Measurements from ENCODE around the gene FAM53B.
A peak's percentile ranks its signal among the peaks of the same experiment; 100 is the strongest.

The FAM53B gene

GRCh38 chr10:124745252-124745651 is 1.1 kb upstream of the FAM53B start:
- H3K27me3 ChIP-seq (ENCODE audit: insufficient read depth, low read depth) = no peaks in the 10 kb centered on the region
- no peak overlapping the region for H3K4me3 ChIP-seq (IDR thresholded peaks at IDR 0.05; ENCODE audit: insufficient read depth, low read depth, low read length)
- H3K4me1 ChIP-seq (ENCODE audit: low read depth, poor library complexity, severe bottlenecking) = peaks cover 69% of the 10 kb centered on the region
- no peaks in the 10 kb centered on the region for H3K36me3 ChIP-seq (ENCODE audit: insufficient read depth)
- no peak for TF ChIP-seq CTCF (conservative IDR thresholded peaks at IDR 0.05; ENCODE audit: low read depth, low read length)
- H3K9ac ChIP-seq = no peak overlapping the region
- peak overlapping the region; percentile 56 for H3K4me2 ChIP-seq
- peaks cover 15% of the 10 kb centered on the region; the same call in 1 of the 2 replicates for H3K79me2 ChIP-seq (ENCODE audit: insufficient read depth, low read depth)
- peak overlapping the region; percentile 28; the same call in 1 of the 2 replicates for H3K27ac ChIP-seq
- no peak overlapping the region for H2AFZ ChIP-seq (ENCODE audit: low read depth)
- H4K20me1 ChIP-seq (ENCODE audit: insufficient read depth) = no peaks in the 10 kb centered on the region

GRCh38 chr10:124743191-124744101 is 732 bp downstream of the FAM53B start:
- Histone ChIP-seq H3K27me3 (ENCODE audit: insufficient read depth, low read depth) (no peaks in the 10 kb centered on the region), H3K79me2 (ENCODE audit: insufficient read depth, low read depth) (peaks cover 33% of the 10 kb centered on the region), H4K20me1 (ENCODE audit: insufficient read depth) (no peaks in the 10 kb centered on the region), H3K4me3 (IDR thresholded peaks at IDR 0.05; ENCODE audit: insufficient read depth, low read depth, low read length) (no peak overlapping the region), H2AFZ (ENCODE audit: low read depth) (peak overlapping the region; percentile 62), H3K4me1 (ENCODE audit: low read depth, poor library complexity, severe bottlenecking) (peaks cover 69% of the 10 kb centered on the region), H3K9ac (peak overlapping the region; percentile 81), H3K27ac (peak overlapping the region; percentile 43), H3K36me3 (ENCODE audit: insufficient read depth) (no peaks in the 10 kb centered on the region), H3K4me2 (peak overlapping the region; percentile 95)
- no peak for TF ChIP-seq CTCF (conservative IDR thresholded peaks at IDR 0.05; ENCODE audit: low read depth, low read length)

- Histone ChIP-seq H3K4me2 (peak overlapping the region; percentile 95), H3K4me3 (IDR thresholded peaks at IDR 0.05; ENCODE audit: insufficient read depth, low read depth, low read length) (no peak overlapping the region), H3K4me1 (ENCODE audit: low read depth, poor library complexity, severe bottlenecking) (peaks cover 69% of the 10 kb centered on the region), H3K79me2 (ENCODE audit: insufficient read depth, low read depth) (peaks cover 41% of the 10 kb centered on the region), H3K27ac (peak overlapping the region; percentile 92; the same call in 1 of the 2 replicates), H3K27me3 (ENCODE audit: insufficient read depth, low read depth) (no peaks in the 10 kb centered on the region), H4K20me1 (ENCODE audit: insufficient read depth) (no peaks in the 10 kb centered on the region), H3K9ac (peak overlapping the region; percentile 81; the same call in 1 of the 2 replicates), H2AFZ (ENCODE audit: low read depth) (peak overlapping the region; percentile 62; the same call in 1 of the 2 replicates), H3K36me3 (ENCODE audit: insufficient read depth) (no peaks in the 10 kb centered on the region)
- no peak for TF ChIP-seq CTCF (conservative IDR thresholded peaks at IDR 0.05; ENCODE audit: low read depth, low read length)
These were observed 1.6 kb downstream of the FAM53B start for GRCh38 chr10:124742413-124743190.

GRCh38 chr10:124741922-124742412 is 2.2 kb downstream of the FAM53B start:
- peaks cover 71% of the 10 kb centered on the region for H3K4me1 ChIP-seq (ENCODE audit: low read depth, poor library complexity, severe bottlenecking)
- H3K27me3 ChIP-seq (ENCODE audit: insufficient read depth, low read depth) = no peaks in the 10 kb centered on the region
- H3K36me3 ChIP-seq (ENCODE audit: insufficient read depth) = no peaks in the 10 kb centered on the region
- no peaks in the 10 kb centered on the region for H4K20me1 ChIP-seq (ENCODE audit: insufficient read depth)
- H2AFZ ChIP-seq (ENCODE audit: low read depth) = no peak overlapping the region
- H3K4me3 ChIP-seq (IDR thresholded peaks at IDR 0.05; ENCODE audit: insufficient read depth, low read depth, low read length) = no peak overlapping the region
- H3K79me2 ChIP-seq (ENCODE audit: insufficient read depth, low read depth) = peaks cover 47% of the 10 kb centered on the region
- peak overlapping the region; percentile 77; the same call in 1 of the 2 replicates for H3K9ac ChIP-seq
- TF ChIP-seq CTCF (conservative IDR thresholded peaks at IDR 0.05; ENCODE audit: low read depth, low read length) = no peak
- peak overlapping the region; percentile 92 for H3K27ac ChIP-seq
- peak overlapping the region; percentile 95 for H3K4me2 ChIP-seq
